Activated CD4-positive, alpha-beta T cell treated with anti-CD3 and anti-CD28 coated beads, Interleukin-2, Interleukin-6, amounts not matched to agents 100 ng/mL and 50 ng/mL, durations not matched to agents 16 hours and 8 hours (primary cell): ENCODE data around the gene TCF12.

Experiments
- DNase-seq: peaks from one replicate; pipeline ENCODE4 v3.0.0-alpha.2; 2020

The TCF12 gene

GRCh38 chr15:57327985-57328471 lies 409.6 kb downstream of the TCF12 start:
- DNase-seq = no peak

DNA sequence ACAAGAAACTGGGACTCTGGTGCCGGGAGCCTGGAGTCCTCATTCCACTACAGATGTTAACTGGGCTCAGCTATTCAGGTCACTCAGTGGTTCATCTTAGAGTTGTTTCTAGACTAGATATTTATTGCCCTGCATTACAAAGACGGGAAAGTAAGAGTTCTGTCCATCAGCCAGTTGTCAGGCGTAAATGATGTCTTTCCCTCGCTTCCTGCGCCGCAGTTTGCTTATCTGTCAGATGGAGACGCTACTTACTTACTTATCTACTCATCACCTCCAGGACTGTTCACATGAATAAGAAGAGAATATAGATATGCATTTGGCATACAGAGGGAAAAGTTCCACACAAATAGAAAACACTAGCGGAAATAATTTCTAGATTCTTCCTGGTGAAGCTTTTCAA lies 410.0 kb downstream of the TCF12 start:
- DNase-seq = no peak

- DNase-seq = no peak
Observed at GRCh38 chr15:57328897-57329296, 410.5 kb downstream of the TCF12 start.

DNA sequence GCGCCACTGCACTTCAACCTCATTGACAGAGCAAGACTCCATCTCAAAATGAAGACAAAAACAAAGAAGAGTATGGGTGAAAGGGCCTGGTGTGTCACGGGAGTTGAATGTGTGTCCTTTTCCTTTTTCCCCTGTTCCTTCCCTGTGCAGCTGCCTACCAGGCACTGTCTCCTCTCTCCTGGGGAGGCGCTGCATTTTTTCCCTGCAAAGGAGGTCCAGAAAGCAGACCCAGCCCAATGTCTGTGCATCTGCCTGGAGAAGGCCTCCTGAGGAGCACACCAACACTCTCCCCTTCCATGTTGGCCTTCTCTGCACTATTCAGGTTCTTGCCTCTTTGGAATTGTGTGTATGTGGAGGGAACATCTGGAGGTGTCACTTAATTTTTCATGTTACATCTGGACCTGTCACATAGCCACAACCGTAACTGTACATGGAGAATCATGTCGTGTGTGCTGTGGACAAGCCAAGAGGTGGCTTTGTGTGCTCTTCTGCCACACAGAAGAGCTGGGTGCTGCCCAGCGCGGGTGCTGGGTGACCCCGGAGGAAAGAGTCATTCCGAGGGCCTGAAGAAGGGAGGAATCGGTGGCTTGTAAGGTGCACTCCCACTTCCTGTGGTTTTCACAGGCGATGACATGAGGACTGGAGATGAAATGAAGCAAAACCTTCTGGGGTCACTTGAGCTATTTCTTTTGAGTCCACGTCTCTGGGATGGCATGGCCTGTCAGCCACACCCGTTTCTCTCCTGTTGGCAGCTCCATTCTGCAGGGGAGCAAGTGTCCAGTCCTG lies 411.3 kb downstream of the TCF12 start:
- DNase-seq = no peak

DNA sequence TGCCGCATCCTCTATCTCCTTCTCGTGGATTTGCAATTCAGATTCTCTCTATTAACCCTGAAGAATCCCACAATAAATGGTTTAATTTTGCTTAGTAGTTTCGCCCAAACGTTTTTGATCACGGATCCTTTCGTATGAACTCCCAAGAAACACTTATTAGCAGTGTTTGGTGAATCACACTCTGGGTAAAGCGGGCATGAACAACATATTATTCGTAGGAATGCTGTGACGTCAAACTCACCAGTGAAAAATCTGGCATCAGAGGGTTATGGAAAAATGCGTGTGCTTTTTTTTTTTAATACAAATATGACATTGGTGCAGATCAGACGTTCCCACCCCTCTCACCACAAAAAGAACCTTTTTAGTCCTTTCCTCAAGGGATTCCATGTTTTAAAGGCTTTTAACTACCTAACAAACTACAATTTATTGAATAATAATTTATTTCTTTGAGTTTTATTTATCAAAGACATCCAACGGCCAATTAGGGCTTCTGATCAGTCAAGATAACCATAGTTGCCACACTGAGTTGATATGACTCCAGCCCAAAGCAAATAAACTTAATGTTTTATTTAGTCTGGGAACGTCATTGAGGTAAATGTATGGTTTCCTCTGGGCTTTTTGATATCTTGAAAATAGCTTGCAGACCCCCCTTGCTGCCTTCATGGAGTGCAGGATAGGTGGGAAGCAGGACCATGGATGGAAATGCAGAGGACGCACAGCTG lies 412.3 kb downstream of the TCF12 start:
- no peak for DNase-seq

- DNase-seq = no peak
Observed at GRCh38 chr15:57332326-57332725, 413.9 kb downstream of the TCF12 start.

DNA sequence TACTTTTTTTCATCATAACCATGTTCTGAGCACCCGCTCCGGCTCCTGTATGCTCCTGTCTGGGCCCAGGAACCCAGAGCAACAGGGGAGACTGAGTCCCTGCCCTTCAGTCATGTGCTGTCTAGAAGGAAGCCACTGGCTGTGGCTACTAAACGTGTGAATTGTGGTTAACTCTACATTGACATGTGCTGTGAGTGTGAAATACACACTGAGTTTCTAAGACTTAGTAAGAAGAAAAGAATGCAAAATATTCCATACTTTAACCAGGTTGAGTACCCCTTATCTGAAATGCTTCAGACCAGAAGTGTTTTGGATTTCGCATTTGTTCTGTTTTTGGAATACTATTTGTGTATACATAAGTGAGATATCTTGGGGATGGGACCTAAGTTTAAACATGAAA lies 415.0 kb downstream of the TCF12 start:
- no peak for DNase-seq

DNA sequence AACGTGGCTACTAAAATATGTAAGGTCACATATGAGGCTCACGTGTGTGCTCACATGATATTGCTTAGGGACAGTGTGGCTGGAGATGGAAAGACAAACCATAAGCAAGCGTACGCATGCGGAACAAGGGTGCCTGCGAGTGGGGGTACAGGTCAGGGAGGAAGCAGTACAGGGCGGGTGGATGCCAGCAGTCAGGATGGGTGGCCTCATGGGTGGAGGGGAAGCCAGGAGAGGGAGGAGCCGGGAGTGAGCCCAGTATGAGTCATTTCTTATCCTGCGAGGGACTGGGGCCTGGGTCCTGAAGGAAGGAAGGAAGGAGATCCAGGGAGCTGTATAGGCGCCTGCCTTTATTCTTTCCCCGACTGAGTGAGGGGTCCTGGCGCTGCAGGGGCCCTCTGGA lies 415.8 kb downstream of the TCF12 start:
- no peak for DNase-seq

DNA sequence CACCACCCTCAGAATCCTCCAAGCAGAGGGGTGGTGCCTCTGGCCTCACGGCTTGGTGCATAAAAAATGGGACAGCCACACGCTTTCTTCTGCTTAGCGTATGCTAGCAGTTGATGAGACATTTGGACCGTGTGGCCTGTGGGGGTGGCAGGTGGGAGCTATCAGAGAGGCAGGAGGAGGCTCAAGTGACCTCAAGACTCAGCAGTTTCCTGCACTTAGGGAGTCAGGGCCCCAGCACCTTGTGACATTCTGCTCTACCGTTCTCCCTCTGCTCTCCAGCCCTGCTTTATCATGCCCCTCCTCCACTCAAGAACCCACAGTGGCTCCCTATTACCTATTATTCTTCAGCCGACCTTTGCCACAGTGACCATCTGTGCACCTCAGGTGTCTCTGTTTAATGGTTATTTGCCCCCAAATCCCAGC lies 416.9 kb downstream of the TCF12 start:
- DNase-seq = no peak

- no peak for DNase-seq
Observed at GRCh38 chr15:57335719-57336118, 417.3 kb downstream of the TCF12 start.

DNA sequence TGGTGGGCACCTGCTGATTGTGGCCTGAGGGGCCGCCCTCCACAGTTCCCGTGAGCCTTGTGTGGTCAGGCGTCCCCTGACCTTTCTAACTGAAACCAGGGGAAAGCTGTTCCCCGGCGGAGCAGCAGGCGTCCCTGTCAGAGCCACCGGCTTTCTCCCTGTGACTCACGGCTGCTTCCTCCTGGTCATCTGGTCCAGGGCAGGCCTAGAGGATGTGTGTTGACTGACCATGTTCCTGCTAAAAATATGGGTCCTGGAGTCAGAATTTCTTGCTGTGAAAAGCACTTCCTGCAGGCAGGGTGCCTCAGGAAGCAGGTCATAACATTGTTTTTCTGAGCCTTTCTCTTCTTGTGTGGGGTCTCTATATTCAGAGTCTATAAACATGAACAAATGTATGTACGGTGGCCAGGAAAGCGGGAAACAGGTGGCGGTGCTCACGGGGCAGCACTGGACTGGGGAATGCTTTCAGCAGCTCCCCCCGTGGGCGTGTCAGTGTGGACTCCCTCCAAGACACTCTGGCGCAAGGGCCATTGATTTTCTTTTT lies 419.5 kb downstream of the TCF12 start:
- no peak for DNase-seq

- no peak for DNase-seq
Observed at GRCh38 chr15:57339321-57339720, 420.9 kb downstream of the TCF12 start.
